GM23338 (cell line): Measurements from ENCODE around the gene PRUNE2. TPM values are rescaled to one million over a fixed set of nuclear protein-coding genes. Genes with fewer than 3 reads are reported as not detected.

ENCODE experiments used
- ATAC-seq: fragments of 200-7000 bp; cut with Tn5 transposase; 3 replicates; pipeline ENCODE4 v1.9.1; 2020
- DNase-seq: peaks from one replicate; pipeline ENCODE4 v3.0.0-alpha.2; 2015; ENCODE audit warnings: low spot score
- H2AFZ ChIP-seq: fragments of 200-600 bp; sonication (generic); 2 replicates; pipeline ENCODE4 v1.8.0; 2016; ENCODE audit warnings: antibody characterized with exemption, mild to moderate bottlenecking, moderate library complexity
- H3F3A ChIP-seq: fragments of 200-600 bp; sonication (generic); replicated peaks from 2 replicates; pipeline ENCODE4 v1.8.0; 2017; ENCODE audit warnings: antibody characterized with exemption, mixed run types, low read depth
- H3K27ac ChIP-seq: fragments of 200-600 bp; sonication (generic); 2 replicates; pipeline ENCODE4 v1.6.1; 2016; ENCODE audit warnings: low read depth
- H3K27me3 ChIP-seq: fragments of 200-600 bp; sonication (generic); 2 replicates; pipeline ENCODE4 v1.8.0; 2016; ENCODE audit warnings: mild to moderate bottlenecking, mixed run types, moderate library complexity; ENCODE audit not compliant: insufficient read depth
- H3K36me3 ChIP-seq: fragments of 200-600 bp; sonication (generic); 2 replicates; pipeline ENCODE4 v1.8.0; 2016; ENCODE audit warnings: mild to moderate bottlenecking; ENCODE audit not compliant: insufficient read depth
- H3K4me1 ChIP-seq: fragments of 200-600 bp; sonication (generic); 2 replicates; pipeline ENCODE4 v1.8.0; 2016; ENCODE audit warnings: mild to moderate bottlenecking, moderate library complexity; ENCODE audit not compliant: insufficient read depth
- H3K4me2 ChIP-seq: fragments of 200-600 bp; sonication (generic); 2 replicates; pipeline ENCODE4 v1.7.1; 2017; ENCODE audit warnings: mixed run types
- H3K4me3 ChIP-seq: fragments of 200-600 bp; sonication (generic); 2 replicates; pipeline ENCODE4 v1.6.1; 2016; ENCODE audit warnings: mixed run types
- H3K79me2 ChIP-seq: fragments of 200-600 bp; sonication (generic); replicated peaks from 2 replicates; pipeline ENCODE4 v1.8.0; 2017; ENCODE audit warnings: mild to moderate bottlenecking; ENCODE audit not compliant: insufficient read depth
- H3K9me2 ChIP-seq: fragments of 200-600 bp; sonication (generic); 2 replicates; pipeline ENCODE4 v1.8.0; 2017; ENCODE audit not compliant: insufficient read depth
- H4K20me1 ChIP-seq: fragments of 200-600 bp; sonication (generic); replicated peaks from 2 replicates; pipeline ENCODE4 v1.8.0; 2017; ENCODE audit warnings: mild to moderate bottlenecking; ENCODE audit not compliant: insufficient read depth
- H3K27ac Mint-ChIP-seq: 2 replicates; pipeline ENCODE4 v1.8.0; 2020; ENCODE audit warnings: inconsistent platforms, mild to moderate bottlenecking, moderate library complexity, mixed read lengths
- H3K27me3 Mint-ChIP-seq: 3 replicates; pipeline ENCODE4 v1.8.0; 2022; ENCODE audit warnings: low read depth, mild to moderate bottlenecking, moderate library complexity, mixed read lengths, inconsistent platforms; ENCODE audit not compliant: insufficient read depth, poor library complexity
- H3K36me3 Mint-ChIP-seq: 3 replicates; pipeline ENCODE4 v1.8.0; 2021; ENCODE audit warnings: low read depth, mild to moderate bottlenecking, inconsistent platforms, moderate library complexity, mixed read lengths
- H3K4me1 Mint-ChIP-seq: 3 replicates; pipeline ENCODE4 v1.8.0; 2020; ENCODE audit warnings: mild to moderate bottlenecking, inconsistent platforms, mixed read lengths
- H3K4me3 Mint-ChIP-seq: 3 replicates; pipeline ENCODE4 v1.8.0; 2021; ENCODE audit warnings: moderate library complexity, mild to moderate bottlenecking, inconsistent platforms, mixed read lengths
- H3K9me3 Mint-ChIP-seq: 3 replicates; pipeline ENCODE4 v1.8.0; 2020; ENCODE audit warnings: moderate library complexity, mild to moderate bottlenecking, inconsistent platforms, mixed read lengths
- CREB1 ChIP-seq: fragments of 250-450 bp; sonication (Bioruptor Pico); IDR thresholded peaks from 2 replicates; pipeline ENCODE4 v1.5.0; 2020; ENCODE audit warnings: low read depth, mild to moderate bottlenecking, moderate library complexity
- CTCF ChIP-seq, 2 experiments: fragments of 200-600 bp in 1 of 2; sonication (generic) in 1 of 2; conservative IDR thresholded peaks; 2 replicates each; pipeline versions ENCODE4 v1.5.1 to v1.6.1; 2016 to 2017; ENCODE audit warnings: antibody characterized with exemption in 2 of 2, low read depth in 2 of 2, mild to moderate bottlenecking in 2 of 2, moderate library complexity in 1 of 2
- ETS1 ChIP-seq: IDR thresholded peaks from 2 replicates; pipeline ENCODE4 v1.6.1; 2016; ENCODE audit warnings: antibody characterized with exemption
- EZH2 ChIP-seq: fragments of 200-600 bp; sonication (generic); IDR thresholded peaks from one replicate; pipeline ENCODE4 v1.8.0; 2017; ENCODE audit warnings: antibody characterized with exemption, mild to moderate bottlenecking, low read depth; ENCODE audit not compliant: unreplicated experiment
- EZH2phosphoT487 ChIP-seq: fragments of 200-600 bp; sonication (generic); IDR thresholded peaks from one replicate; pipeline ENCODE4 v1.8.1; 2018; ENCODE audit warnings: antibody characterized with exemption; ENCODE audit not compliant: unreplicated experiment
- NANOG ChIP-seq: IDR thresholded peaks from 2 replicates; pipeline ENCODE4 v1.6.1; 2016; ENCODE audit warnings: antibody characterized with exemption, borderline replicate concordance
- POLR2AphosphoS5 ChIP-seq: IDR thresholded peaks from 2 replicates; pipeline ENCODE4 v1.6.1; 2016; ENCODE audit warnings: antibody characterized with exemption, low read depth
- REST ChIP-seq: IDR thresholded peaks from one replicate; pipeline ENCODE4 v1.6.1; 2018; ENCODE audit warnings: antibody characterized with exemption; ENCODE audit not compliant: unreplicated experiment
- STAT1 ChIP-seq: IDR thresholded peaks from one replicate; pipeline ENCODE4 v1.6.1; 2016; ENCODE audit warnings: antibody characterized with exemption; ENCODE audit not compliant: unreplicated experiment
- ZNF114 ChIP-seq: fragments of 250-450 bp; sonication (Bioruptor Pico); IDR thresholded peaks from 2 replicates; pipeline ENCODE4 v1.5.0; 2020; ENCODE audit warnings: mild to moderate bottlenecking, moderate library complexity
- ZNF331 ChIP-seq: fragments of 250-450 bp; sonication (Bioruptor Pico); IDR thresholded peaks from 2 replicates; pipeline ENCODE4 v1.5.0; 2020; ENCODE audit warnings: low read depth, mild to moderate bottlenecking, moderate library complexity
- ZNF462 ChIP-seq: fragments of 250-450 bp; sonication (Bioruptor Pico); IDR thresholded peaks from 2 replicates; pipeline ENCODE4 v1.5.0; 2020; ENCODE audit warnings: mild to moderate bottlenecking, moderate library complexity
- polyA plus RNA-seq: library from polyadenylated mRNA; unstranded; fragments of >200 nt; fragmentation: Nextera tagmentation; extraction: Ambion mirVana; gene quantifications from 2 replicates; pipeline ENCODE4 v1.2.1, GENCODE V29; 2016
- total RNA-seq: library from RNA; depleted of rRNA; stranded (reverse); fragments of >200 nt; shearing (Covaris generic); gene quantifications from 2 replicates; pipeline ENCODE4 v1.2.3, GENCODE V29; 2014

The PRUNE2 gene
- total and polyA plus RNA-seq, 2 experiments from 2014 or later: 10.6 to 26.5 TPM

- ATAC-seq (no peak), DNase-seq (no peak)
- Mint-ChIP-seq H3K27me3 (peaks cover 2% of the 10 kb centered on the region), H3K4me1 (peaks cover 4% of the 10 kb centered on the region; the same call in 2 of the 3 replicates), H3K4me3 (no peak overlapping the region), H3K36me3 (no peaks in the 10 kb centered on the region), H3K27ac (no peak overlapping the region), H3K9me3 (no peaks in the 10 kb centered on the region)
- H2AFZ ChIP-seq: no peak overlapping the region
- H3K27ac ChIP-seq: no peak overlapping the region
- TF ChIP-seq ZNF462 (CRISPR knock-in tag) (no peak), CREB1 (CRISPR knock-in tag) (no peak), STAT1 (no peak), EZH2 (no peak), EZH2phosphoT487 (no peak), ZNF114 (no peak), ETS1 (no peak), POLR2AphosphoS5 (no peak), CTCF (conservative IDR thresholded peaks at IDR 0.05; ENCODE audit: low read depth in 2 of 2) (no peak), REST (no peak), NANOG (no peak), ZNF331 (CRISPR knock-in tag) (no peak)
- H3K79me2 ChIP-seq: no peaks in the 10 kb centered on the region
- H3K4me2 ChIP-seq: no peak overlapping the region
- H3K4me3 ChIP-seq: no peak overlapping the region
- H4K20me1 ChIP-seq: no peaks in the 10 kb centered on the region
- H3K9me2 ChIP-seq: no peaks in the 10 kb centered on the region
- H3K4me1 ChIP-seq: no peaks in the 10 kb centered on the region
- H3K36me3 ChIP-seq: no peaks in the 10 kb centered on the region
- H3K27me3 ChIP-seq: no peaks in the 10 kb centered on the region
- no peaks in the 10 kb centered on the region for H3F3A ChIP-seq
Measured at GRCh38 chr9:76618762-76619161, 287.2 kb downstream of the PRUNE2 start.
